ENCODE results near the gene FIP1L1.
"Not testable (repeated sequence)": the region's sequence is repeated elsewhere in the genome, so short reads cannot be mapped to it uniquely, and the experiment has no call there.

FIP1L1 gene

DNA sequence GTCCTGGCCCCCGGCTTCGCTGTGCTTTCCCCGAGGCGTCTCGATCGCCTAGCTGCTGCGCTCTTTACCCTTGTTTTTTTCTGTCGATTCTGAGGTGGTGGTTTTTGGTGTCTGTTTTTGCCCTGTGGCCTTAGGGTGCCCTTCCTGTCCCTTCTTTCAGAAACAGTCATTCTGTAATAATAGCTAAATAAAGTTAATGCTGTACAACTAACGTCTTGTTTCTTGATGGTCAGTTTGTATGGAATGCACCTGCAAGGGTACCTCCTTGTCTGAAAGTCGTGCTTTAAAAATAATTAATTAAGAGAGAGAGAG, 686 bp downstream of the FIP1L1 start:
- DNase-seq, result no peak

DNA sequence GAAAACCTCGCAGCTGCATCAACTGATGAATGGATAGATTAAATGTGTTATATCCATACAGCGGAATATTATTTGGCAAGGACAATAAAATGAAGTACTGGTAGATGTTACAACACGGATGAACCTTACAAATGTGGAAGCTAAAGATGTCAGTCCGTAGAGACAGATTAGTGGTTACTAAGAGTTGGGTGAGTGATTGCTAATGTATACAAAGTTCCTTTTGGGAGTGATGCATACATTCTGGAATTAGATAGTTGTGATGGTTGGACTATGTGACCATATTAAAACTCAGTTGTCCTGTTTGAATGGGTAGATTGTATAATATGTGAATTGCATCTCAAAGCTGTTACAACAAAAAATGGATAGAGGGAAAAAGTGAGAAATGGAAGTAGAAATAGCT, 2.8 kb downstream of the FIP1L1 start:
- DNase-seq, result no peak

DNA sequence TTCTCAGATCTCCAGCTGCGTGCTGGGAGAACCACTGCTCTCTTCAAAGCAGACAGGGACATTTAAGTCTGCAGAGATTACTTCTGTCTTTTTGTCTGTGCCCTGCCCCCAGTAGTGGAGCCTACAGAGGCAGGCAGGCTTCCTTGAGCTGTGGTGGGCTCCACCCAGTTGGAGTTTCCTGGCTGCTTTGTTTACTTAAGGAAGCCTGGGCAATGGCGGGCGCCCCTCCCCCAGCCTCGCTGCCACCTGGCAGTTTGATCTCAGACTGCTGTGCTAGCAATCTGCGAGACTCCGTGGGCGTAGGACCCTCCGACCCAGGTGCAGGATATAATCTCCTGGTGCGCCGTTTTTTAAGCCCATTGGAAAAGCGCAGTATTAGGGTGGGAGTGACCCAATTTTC, 32.0 kb downstream of the FIP1L1 start:
- not testable (repeated sequence) for DNase-seq

DNA sequence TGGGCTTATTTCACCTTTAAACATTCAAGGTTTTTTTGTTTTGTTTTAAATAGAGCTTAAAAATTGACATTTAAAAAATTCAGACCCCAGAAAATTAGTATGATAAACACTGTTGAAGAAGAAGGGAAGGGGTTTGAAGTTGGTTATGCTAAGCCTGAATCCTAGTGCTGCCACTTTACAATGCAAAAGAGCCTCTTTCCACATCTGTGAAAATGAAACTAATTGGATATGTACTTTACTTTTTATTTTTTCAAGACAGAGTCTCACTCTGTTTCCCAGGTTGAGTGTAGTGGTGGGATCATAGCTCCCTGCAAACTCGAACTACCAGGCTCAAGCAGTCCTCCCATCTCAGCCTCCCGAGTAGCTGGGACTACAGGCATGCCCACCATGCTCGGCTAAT, 41.8 kb downstream of the FIP1L1 start:
- no peak for DNase-seq

DNA sequence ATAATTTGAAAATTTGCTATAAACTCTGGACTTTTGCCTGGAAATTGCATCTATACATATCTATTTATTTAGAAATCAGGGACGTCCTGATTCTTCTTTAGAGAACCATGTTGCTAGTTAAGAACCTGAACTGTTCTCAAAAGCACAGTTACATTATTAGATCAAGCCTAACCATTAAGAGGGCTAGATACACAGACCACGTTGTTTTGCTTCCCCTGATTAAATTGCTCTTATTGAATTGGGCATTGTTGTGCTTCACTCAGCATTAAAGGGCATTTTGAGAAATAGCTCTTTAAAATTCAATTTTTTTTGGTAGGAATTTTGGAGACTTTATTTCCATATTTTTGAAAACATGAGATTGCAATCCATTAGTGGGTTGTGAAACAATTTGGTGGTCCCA, 44.4 kb downstream of the FIP1L1 start:
- no peak for DNase-seq

DNA sequence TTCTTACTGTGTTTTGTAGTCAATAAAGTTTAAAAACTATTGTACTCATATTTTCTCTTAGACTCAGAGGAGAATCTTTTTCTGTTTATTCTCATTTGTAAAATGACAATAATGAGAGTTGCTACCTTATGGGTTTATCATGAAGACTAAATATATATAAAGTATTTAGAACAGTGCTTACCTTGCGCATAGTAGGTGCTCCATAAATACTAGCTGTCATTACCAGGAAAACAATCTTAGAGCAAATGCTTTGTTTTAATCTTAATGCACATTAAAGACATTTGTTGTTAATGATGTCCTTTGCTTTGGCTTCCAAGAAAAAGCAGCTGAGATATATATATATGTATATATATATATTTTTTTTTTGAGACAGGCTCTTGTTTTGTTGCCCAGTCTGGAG, 44.9 kb downstream of the FIP1L1 start:
- no peak for DNase-seq

DNA sequence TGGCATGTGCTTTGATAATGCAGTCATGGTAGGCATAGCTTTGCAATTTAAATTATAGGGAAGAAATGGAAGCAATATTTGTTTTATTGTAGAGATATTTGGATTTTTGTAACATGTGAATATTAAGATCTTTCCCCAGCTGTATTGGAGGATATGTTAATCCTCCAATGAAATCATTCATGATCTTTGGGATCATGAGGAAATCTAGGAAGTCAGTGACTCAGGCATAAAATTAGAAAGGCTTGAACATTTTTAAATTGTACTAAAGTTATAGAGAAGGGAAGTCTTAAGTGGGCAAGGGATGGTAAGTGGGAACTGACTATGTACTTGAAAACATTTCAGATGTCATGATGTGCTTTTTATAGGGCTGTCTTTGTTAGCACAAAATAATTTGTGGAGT, 46.8 kb downstream of the FIP1L1 start:
- no peak for DNase-seq

DNA sequence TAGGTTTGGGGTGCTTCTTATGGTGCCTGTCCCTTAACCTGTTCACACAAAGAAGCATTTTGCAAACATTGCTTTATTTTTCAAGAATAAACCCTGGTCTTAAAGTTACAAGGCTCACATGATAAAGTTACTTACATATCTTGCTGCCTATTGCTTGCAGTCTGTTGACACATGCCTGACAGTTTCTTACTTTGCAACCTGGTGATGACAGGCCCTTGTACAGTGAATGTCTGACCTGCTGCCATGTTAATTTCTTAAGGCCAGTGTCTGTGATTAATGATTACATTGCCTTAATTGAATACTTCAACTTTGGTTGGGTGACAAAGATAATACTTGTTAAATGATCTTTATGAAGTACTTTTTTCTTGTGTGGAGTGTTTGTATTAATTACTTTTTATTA, 49.9 kb downstream of the FIP1L1 start:
- no peak for DNase-seq

DNA sequence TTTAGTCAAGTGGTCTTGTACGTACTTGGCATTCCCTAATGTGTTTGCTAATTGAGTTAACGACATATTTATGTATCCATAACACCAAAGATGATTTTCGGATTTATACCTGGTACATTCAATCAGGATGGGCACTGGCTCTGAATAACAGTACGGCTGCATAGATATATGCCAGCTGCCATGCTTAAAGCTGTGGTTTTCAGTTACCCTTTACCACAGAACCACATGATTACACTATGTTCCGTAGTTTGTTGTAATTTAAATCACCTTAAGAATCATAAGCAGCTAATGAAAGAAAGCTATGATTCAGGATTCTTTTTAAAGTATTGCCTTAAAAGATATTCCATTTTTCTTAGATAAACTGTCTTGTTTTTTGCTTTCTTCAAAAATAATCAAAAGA, 53.6 kb downstream of the FIP1L1 start:
- DNase-seq, result no peak

DNA sequence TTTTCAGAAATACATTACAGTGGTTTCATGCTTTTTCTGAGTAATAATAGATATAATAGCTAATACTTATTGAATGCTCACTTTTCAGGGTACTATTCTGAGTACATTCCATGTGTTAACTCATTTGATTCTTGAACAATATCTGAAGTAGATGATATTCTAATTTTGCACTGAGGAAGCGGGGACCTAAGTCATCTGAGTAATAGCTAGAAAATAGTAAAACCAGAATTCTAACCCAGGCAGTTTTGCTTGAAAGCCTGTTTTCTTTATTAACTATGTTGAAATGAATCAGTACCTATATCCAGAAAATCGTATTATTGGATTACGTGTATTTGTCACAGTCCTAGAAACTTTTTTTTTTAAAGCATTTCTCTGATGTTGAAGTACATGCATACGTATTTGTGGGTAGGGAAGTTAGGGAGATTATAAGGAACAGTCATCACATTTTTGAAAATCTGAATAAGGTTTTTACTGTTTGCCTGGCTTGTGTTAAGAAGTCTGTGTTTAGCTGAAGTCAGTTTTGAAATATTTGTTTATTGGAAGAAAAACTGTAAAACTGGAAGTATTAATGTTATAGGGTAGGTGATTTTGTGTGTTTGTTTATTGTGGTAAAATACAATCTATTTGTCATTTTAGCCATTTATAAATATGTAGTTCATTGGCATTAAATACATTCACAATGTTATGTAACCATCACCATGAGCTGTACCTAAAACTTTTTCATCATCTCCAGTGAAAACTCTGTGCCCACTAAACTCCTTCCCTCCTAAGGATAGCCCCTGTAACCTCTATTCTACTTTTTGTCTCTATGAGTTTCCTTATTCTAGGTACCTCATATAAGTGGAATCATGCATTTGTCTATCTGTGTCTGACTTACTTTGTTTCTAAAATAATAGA, 55.3 kb downstream of the FIP1L1 start:
- no peak for DNase-seq

DNA sequence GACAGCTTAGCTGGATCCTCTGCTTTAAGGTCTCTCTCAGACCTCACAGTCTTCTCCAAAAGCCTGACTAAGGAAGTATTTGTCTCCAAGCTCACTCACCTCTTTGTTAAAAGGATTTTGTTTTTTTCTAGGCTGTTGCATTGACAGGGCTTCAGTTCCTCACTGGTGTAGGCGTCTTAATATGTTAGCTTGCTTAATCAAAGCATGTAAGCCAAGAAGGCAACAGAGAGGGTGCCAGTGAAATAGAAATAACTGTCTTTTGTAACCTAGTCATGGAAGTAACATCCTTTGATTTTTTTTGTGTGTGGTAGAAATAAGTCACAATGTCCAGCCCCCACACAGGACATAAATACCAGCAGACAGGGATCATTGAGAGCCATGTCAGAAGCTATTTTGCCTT, 58.8 kb downstream of the FIP1L1 start:
- no peak for DNase-seq

DNA sequence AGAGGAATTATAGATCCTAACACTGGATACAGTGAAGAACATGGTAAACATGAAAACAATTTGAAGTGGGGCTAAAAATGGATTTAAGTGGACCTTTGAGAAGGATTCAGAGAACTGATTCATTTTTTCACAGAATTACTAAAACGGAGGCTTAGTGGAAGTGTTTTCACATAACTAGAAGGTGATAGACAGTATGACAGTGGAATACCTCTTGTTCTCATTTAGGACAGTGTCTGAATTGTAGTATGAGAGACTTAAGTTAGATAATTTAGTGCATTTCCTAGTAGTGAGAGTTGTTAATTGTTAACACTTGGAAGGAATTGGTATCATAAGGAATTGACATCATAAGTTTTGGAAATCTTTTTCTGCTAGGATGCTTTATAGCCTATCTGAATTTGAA, 64.1 kb downstream of the FIP1L1 start:
- no peak for DNase-seq

DNA sequence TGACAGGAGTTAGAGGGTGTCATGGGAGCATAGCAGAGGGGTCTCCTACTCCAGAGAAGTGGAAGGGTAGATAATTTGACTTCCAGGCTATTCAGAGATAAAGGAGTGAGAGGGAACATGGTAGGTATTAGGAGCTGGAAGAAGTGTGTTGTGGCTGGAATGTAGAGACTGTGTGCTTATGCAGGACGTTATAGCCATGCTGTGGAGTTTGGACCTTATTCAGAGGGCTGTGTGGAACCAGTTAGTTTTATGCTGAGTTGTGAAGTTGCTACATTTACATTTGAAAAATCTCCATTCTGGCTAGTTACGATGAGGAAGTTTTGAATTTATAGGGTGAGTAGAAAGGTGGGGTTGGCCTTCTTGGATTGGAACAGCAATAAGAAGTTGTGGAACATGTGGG, 67.5 kb downstream of the FIP1L1 start:
- DNase-seq, result no peak

DNA sequence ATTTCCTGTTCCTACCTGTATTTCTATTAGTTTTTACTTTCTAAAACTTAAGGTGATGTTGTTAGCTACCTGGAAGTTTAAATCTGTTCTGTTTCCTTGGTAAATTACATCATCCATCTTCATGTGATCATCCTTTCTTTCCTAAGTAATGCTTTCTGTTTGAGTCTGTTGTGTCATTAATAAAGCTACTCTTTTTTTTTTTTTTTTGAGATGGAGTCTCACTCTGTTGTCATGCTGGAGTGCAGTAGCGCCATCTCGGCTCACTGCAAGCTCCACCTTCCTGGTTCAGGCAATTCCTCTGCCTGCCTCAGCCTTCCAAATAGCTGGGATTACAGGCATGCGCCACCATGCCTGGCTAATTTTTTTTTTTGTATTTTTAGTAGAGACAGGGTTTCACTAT, 73.3 kb downstream of the FIP1L1 start:
- no peak for DNase-seq

DNA sequence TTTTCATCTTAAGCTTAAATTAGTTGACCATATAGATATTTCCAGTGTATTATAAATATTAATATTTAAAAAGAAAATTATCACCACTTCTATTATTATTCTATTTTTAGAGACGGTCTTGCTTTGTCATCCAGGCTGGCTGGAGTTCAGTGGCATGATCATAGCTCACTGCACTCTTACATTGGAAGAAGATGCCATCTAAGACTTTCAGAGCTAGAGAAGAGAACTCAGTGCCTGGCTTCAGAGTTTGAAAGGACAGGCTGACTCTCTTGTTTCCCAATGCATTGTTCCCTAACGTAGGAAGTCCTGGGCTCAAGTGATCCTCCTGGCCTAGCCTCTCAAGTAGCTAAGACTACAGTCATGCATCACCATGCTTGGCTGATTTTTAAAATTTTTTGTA, 75.9 kb downstream of the FIP1L1 start:
- no peak for DNase-seq

DNA sequence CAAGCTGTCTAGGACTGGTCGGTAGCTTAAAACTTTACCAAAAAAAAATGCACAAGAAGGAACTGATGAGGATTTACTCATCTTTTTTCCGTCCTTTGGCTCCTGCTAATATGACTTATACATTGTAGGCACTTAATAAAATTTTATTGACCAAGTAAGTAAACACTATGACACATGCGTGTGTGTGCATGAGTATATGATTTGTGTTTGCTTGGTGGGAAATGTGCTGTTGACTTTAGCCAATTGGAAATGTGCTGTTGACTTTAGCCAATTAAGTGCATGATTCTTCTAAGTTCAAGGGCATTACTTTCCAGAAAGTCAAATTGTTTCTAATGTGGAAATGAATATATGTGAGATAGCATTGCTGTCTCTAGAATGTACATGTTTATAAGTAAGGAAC, 78.3 kb downstream of the FIP1L1 start:
- DNase-seq, result no peak

DNA sequence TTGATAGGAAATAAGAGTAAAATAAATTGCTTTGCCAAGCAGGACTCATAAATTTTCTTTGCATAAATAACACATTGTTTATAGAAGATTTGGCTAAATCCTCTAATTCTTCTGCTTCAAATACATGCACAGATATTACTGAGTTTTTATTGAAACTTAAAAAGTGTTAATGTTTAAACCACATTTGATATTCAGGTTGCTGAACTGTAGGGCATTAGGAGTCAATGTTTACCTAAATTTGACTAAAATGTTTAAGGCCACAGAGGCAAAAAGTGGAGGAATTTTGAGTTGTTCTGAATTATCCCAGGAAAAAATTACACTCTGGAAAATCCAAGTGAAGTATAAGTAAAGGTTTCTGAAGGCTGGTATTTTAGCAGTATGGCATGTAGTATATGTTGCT, 78.7 kb downstream of the FIP1L1 start:
- DNase-seq, result no peak

DNA sequence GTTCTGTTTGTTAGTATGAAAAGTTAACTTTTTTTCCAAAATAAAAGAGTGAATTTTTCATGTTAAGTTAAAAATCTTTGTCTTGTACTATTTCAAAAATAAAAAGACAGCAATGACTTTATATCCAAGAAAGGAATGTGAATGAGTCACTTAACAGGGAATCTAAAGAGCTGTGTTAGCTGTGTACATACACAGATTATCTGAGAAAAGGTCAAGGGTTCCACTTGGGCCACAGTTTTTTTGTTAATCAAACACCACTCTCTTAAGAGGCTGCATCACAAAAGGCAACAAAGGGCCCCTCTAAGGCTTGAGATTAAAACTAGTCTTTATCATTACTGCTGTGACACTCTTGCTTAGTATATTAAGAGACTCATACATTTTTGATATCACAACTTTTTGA, 82.1 kb downstream of the FIP1L1 start:
- no peak for DNase-seq

DNA sequence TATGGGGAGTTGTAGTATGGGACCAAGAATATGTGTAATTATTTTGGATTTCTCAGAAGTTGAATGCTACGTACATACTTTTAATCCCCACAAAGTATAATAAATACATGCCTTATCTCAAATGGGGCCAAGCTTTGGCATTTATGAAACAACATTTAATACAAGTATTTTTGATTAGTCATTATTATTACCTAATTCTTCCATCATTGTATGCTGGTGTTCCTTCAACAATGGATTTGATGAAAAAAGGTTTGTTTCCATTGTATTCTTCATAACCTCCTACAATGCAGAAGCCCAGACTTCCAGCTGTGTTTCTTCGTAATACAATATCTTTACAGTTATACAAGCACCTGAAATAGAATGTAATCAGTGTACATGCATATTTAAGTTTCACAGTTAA, 83.8 kb downstream of the FIP1L1 start:
- DNase-seq, result no peak

DNA sequence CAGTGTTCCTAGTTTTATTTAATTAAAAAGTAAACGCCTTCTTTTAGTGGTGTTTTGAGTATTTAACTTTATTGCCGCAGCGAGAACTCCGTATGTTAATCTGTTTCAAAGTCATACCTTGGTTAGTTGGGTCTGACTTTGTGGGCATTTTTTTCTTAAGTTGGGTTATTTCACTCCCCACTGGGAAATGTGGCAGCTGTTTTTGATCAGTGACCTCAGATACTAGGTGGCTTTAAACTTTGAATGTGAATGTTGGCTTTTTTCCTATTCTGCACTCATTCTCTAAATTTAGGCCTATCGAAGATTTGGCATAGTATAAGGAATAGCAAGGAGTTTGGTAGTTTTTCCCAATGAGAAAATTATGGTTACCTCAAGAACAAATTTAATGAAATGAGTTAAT, 85.9 kb downstream of the FIP1L1 start:
- DNase-seq, result no peak

DNA sequence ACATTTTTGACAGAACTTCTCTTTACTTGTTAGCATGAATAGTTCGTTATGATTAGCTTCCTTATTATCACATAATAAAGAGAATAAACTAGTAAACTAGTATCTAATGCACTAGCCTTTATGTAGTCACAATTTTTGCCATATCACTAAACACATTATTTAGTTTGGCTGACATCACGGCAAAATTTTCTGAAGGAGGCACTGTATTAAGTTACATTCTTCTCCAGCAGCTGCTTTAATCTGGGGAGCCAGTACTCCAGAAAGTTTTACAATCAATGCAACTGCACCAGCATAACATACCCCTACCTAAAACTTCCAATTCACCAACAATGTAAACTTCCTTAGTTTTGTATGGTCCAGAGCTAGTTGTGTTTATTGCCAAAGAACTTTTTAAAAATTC, 87.8 kb downstream of the FIP1L1 start:
- DNase-seq, result no peak

DNA sequence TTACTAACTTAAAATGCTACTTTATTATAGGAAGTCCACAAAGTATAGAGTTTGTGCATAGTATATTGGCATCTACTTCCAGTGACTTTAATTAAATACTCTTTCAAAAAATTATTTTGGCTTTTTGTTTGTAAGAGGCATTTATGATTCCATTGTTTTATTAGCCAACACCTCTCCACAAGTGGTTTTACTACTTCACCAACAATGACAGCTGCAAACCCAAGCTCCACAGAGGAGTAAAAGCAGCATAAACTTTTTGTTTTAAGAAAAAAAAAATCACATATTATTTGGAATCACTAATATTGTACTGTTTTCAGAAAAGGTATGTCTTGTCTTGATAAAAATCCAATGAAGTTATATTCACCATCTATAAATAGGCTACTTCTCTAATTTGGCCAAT, 88.5 kb downstream of the FIP1L1 start:
- no peak for DNase-seq

DNA sequence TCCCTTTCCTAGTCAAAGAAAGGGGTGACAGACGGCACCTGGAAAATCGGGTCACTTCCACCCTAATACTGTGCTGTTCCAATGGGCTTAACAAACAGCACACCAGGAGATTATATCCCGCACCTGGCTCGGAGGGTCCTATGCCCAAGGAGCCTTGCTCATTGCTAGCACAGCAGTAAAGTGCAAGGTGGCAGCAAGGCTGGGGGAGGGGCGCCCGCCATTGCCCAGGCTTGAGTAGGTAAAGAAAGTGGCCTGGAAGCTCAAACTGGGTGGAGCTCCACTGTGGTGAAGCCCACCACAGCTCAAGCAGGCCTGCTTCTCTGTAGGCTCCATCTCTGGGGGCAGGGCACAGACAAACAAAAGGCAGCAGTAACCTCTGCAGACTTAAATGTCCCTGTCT, 89.1 kb downstream of the FIP1L1 start:
- DNase-seq, result not testable (repeated sequence)

DNA sequence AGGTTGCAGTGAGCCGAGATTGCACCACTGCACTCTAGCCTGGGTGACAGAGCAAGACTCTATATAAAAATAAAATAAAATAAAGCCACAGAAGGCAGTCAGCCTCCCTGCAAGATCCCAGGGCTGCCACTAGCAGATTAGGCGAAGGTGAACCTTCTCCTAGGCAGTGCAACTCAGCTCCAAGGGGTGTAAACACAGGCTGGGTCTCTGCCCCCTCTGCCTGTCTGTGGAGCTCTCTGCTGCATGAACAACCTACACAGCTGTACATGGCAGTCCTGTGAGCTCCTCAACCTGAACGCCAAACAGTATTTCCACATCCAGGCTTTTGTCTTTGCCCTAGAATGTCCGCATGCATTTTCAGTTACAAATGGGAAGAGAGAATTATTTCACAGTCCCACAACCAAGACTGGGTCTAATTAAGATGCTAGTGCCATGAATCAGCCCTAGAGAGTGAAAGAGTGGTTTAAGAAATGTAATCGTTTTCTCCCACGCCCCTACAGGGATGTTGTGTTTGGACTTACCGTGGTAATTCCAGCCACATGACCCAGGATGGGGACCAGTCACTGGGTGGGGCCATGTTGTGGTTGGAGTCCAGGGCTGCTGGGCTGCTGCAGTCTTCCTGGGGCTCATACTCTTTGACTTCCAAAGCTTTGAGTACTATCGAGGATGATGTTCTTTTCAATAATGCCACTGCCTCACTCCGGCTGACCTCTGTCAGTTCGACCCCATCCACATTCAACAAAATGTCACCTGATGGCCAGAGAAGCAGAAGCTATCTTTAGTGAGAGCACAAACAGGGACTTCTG, 99.0 kb downstream of the FIP1L1 start:
- no peak for DNase-seq
